K562 (cell line): ENCODE data around the gene STEAP1B. TPM values are rescaled to one million over a fixed set of nuclear protein-coding genes. Genes with fewer than 3 reads are reported as not detected.

Experiments
- ATAC-seq: fragments of 200-7000 bp; cut with Tn5 transposase; 3 replicates; pipeline ENCODE4 v1.9.1; 2020; ENCODE audit warnings: moderate library complexity
- BruUV-seq: library from RNA; stranded (reverse); fragments of 400-500 nt; replicated peaks from 2 replicates; lab custom pipeline; 2021; lab: Mats Ljungman, UMichigan
- CTCF ChIA-PET: fragments of 300-600 bp; formaldehyde crosslinking; extraction: SDS; loops from one replicate; lab custom pipeline; 2021; ENCODE audit warnings: low intra/inter-chr PET ratio; lab: Yijun Ruan, JAX
- POLR2A ChIA-PET: fragments of 300-600, 350-650 bp; sonication (Branson Sonifier 250); formaldehyde crosslinking; extraction: SDS; loops from one replicate; lab custom pipeline; 2021; ENCODE audit warnings: antibody characterized with exemption, inconsistent platforms; lab: Yijun Ruan, JAX
- DNase-seq, 4 experiments: peaks; one replicate each; pipeline versions ENCODE4 v3.0.0 to v3.0.0-alpha.2; 2011 to 2018; ENCODE audit warnings: low spot score in 3 of 4, mixed read lengths in 3 of 4; ENCODE audit errors: extremely low read depth in 1 of 4
- FAIRE-seq: peaks from 2 replicates; lab custom pipeline; 2011; peaks lifted over from hg19 to GRCh38; lab: Jason Lieb, UNC
- H2AFZ ChIP-seq: 2 replicates; pipeline ENCODE4 v1.6.0; 2011; ENCODE audit warnings: low read depth, low read length, control low read depth, inconsistent platforms
- H3K27ac ChIP-seq: fragments of 200-600 bp; 3 replicates; pipeline ENCODE4 v1.8.0; 2011; ENCODE audit warnings: low read depth, mild to moderate bottlenecking, control low read depth, inconsistent platforms, low read length, moderate library complexity, mixed read lengths; ENCODE audit errors: extremely low read depth
- H3K27me3 ChIP-seq, 2 experiments: fragments of 300-600 bp in 1 of 2; 2 replicates in 1 of 2; 3 replicates in 1 of 2; pipeline versions ENCODE4 v1.6.0 to v1.8.0; 2011; ENCODE audit warnings: inconsistent platforms in 2 of 2, low read length in 2 of 2, mild to moderate bottlenecking in 1 of 2, mixed read lengths in 1 of 2, moderate library complexity in 1 of 2; ENCODE audit not compliant: control insufficient read depth in 2 of 2, insufficient read depth in 2 of 2
- H3K36me3 ChIP-seq: fragments of 300-600 bp; 3 replicates; pipeline ENCODE4 v1.8.0; 2011; ENCODE audit warnings: mild to moderate bottlenecking, low read length, inconsistent platforms; ENCODE audit not compliant: control insufficient read depth, insufficient read depth
- H3K4me1 ChIP-seq, 2 experiments: fragments of 200-600 bp in 1 of 2; replicated peaks in 1 of 2; 2 replicates in 1 of 2; 3 replicates in 1 of 2; pipeline versions ENCODE4 v1.5.1 to v1.8.0; 2011; ENCODE audit warnings: inconsistent platforms in 2 of 2, low read length in 2 of 2, mild to moderate bottlenecking in 1 of 2, mixed read lengths in 1 of 2, moderate library complexity in 1 of 2; ENCODE audit not compliant: control insufficient read depth in 2 of 2, insufficient read depth in 2 of 2
- H3K4me2 ChIP-seq: 2 replicates; pipeline ENCODE4 v1.6.1; 2011; ENCODE audit warnings: low read length, control low read depth, inconsistent platforms, mixed read lengths; ENCODE audit not compliant: insufficient read depth
- H3K4me3 ChIP-seq: fragments of 200-600 bp; sonication (generic), shearing (Covaris generic); 2 replicates; pipeline ENCODE4 v1.5.1; 2016; ENCODE audit warnings: control low read depth, inconsistent platforms
- H3K79me2 ChIP-seq: fragments of 200-600 bp; 3 replicates; pipeline ENCODE4 v1.8.0; 2011; ENCODE audit warnings: low read length, inconsistent platforms; ENCODE audit not compliant: control insufficient read depth, insufficient read depth
- H3K9ac ChIP-seq, 2 experiments: 2 replicates each; pipeline versions ENCODE4 v1.6.0 to v1.6.1; 2011; ENCODE audit warnings: low read depth in 2 of 2, low read length in 2 of 2, control low read depth in 1 of 2, inconsistent platforms in 1 of 2, mild to moderate bottlenecking in 1 of 2, mixed read lengths in 1 of 2; ENCODE audit not compliant: insufficient read depth in 1 of 2
- H3K9me1 ChIP-seq: one replicate; pipeline ENCODE4 v1.6.0; 2011; ENCODE audit warnings: inconsistent platforms, mild to moderate bottlenecking, low read length, moderate library complexity; ENCODE audit not compliant: control insufficient read depth, insufficient read depth
- H3K9me3 ChIP-seq: replicated peaks from 2 replicates; pipeline ENCODE4 v1.5.1; 2011; ENCODE audit warnings: low read depth, low read length, inconsistent platforms; ENCODE audit not compliant: control insufficient read depth, insufficient read depth
- H4K20me1 ChIP-seq: replicated peaks from 2 replicates; pipeline ENCODE4 v1.6.1; 2011; ENCODE audit warnings: low read length, inconsistent platforms, mixed read lengths; ENCODE audit not compliant: control insufficient read depth, insufficient read depth
- BRF1 ChIP-seq: IDR thresholded peaks from 3 replicates; pipeline ENCODE4 v1.6.1; 2011; ENCODE audit warnings: borderline replicate concordance, mild to moderate bottlenecking; ENCODE audit not compliant: insufficient read length; ENCODE audit errors: extremely low read depth
- ELF4 ChIP-seq: fragments of 450-650 bp; formaldehyde crosslinking; IDR thresholded peaks from 2 replicates; pipeline ENCODE4 v1.4.0; 2022; ENCODE audit warnings: missing genetic modification characterization
- EWSR1 ChIP-seq: fragments of 450-650 bp; IDR thresholded peaks from 2 replicates; pipeline ENCODE4 v1.6.1; 2018; ENCODE audit warnings: borderline replicate concordance, mild to moderate bottlenecking, low read depth, moderate library complexity; ENCODE audit not compliant: partially characterized antibody
- HNRNPK ChIP-seq: fragments of 200-400 bp; formaldehyde crosslinking; IDR thresholded peaks from one replicate; pipeline ENCODE4 v1.6.1; 2018; ENCODE audit warnings: mild to moderate bottlenecking, low read depth, low read length; ENCODE audit not compliant: poor library complexity, severe bottlenecking
- MCM5 ChIP-seq: fragments of 450-650 bp; IDR thresholded peaks from 2 replicates; pipeline ENCODE4 v1.6.1; 2016; ENCODE audit warnings: low read depth
- NFXL1 ChIP-seq: fragments of 450-650 bp; formaldehyde crosslinking; IDR thresholded peaks from 2 replicates; pipeline ENCODE4 v1.4.0; 2021; ENCODE audit warnings: mild to moderate bottlenecking
- NR3C1 ChIP-seq: sonication (generic); formaldehyde crosslinking; IDR thresholded peaks from 2 replicates; pipeline ENCODE4 v1.8.1; 2022; ENCODE audit warnings: missing genetic modification reagents
- ZNF217 ChIP-seq: sonication (generic); formaldehyde crosslinking; IDR thresholded peaks from 2 replicates; pipeline ENCODE4 v1.8.0; 2022; ENCODE audit warnings: mild to moderate bottlenecking, missing genetic modification reagents
- ZNF224 ChIP-seq: sonication (generic); formaldehyde crosslinking; IDR thresholded peaks from 2 replicates; pipeline ENCODE4 v1.8.0; 2022; ENCODE audit warnings: mild to moderate bottlenecking, missing genetic modification reagents
- ZNF76 ChIP-seq: fragments of 250-450 bp; sonication (Bioruptor Pico); IDR thresholded peaks from 2 replicates; pipeline ENCODE4 v1.4.0; 2020; ENCODE audit warnings: mild to moderate bottlenecking, moderate library complexity, borderline replicate concordance
- whole genome bisulfite sequencing: fragments of 100-300 bp; shearing (Covaris generic); methylation state at CpG from one replicate; pipeline ENCODE4 v1.1.6; 2016; ENCODE audit warnings: low coverage, mixed read lengths; ENCODE audit not compliant: insufficient coverage; ENCODE audit errors: missing lambda C conversion rate; 5-methylcytosine and 5-hydroxymethylcytosine counted together
- in situ Hi-C: fragments of 300-500 bp; cut with MboI; formaldehyde crosslinking; loops from 4 replicates; pipeline ENCODE4 v1.15.0; 2018; ENCODE audit warnings: inconsistent platforms, mixed read lengths
- intact Hi-C: fragments of 100-400 bp; cut with micrococcal nuclease; formaldehyde crosslinking; loops from 2 replicates; pipeline ENCODE4 v1.14.2; 2022
- polyA plus RNA-seq, 8 experiments: library from polyadenylated mRNA; depleted of rRNA in 4 of 8; stranded (reverse) in 5 of 8; unstranded in 3 of 8; fragments of >200 nt; fragmentation: Nextera tagmentation in 2 of 8; fragmentation: Illumina TruSeq in 1 of 8; extraction: Ambion mirVana in 2 of 8; extraction: Trizol in 1 of 8; gene quantifications; 2 replicates each; pipeline versions ENCODE4 v1.2.1 to v1.2.3, GENCODE V29; 2011 to 2014; ENCODE audit warnings: inconsistent platforms in 1 of 8, missing spikeins in 1 of 8
- total RNA-seq, 7 experiments: library from RNA; depleted of rRNA in 6 of 7; stranded (reverse); fragments of >200 nt in 6 of 7; fragmentation: Illumina TruSeq in 2 of 7; extraction: Trizol in 2 of 7; gene quantifications; 2 replicates each; pipeline versions ENCODE4 v1.2.1 to v1.2.3, GENCODE V29; 2011 to 2021; ENCODE audit warnings: low replicate concordance in 1 of 7
- TF ChIP-seq, protein P1 (sequence below): fragments of 450-650 bp; IDR thresholded peaks from 2 replicates; pipeline ENCODE4 v1.6.1; 2017; ENCODE audit warnings: mild to moderate bottlenecking, moderate library complexity
- TF ChIP-seq, protein P2 (sequence below): fragments of 250-450 bp; sonication (Bioruptor Pico); IDR thresholded peaks from 2 replicates; pipeline ENCODE4 v1.9.0; 2021; ENCODE audit warnings: mild to moderate bottlenecking, inconsistent platforms
- TF ChIP-seq, protein P3 (sequence below): sonication (generic); formaldehyde crosslinking; IDR thresholded peaks from 2 replicates; pipeline ENCODE4 v1.8.0; 2022; ENCODE audit warnings: mild to moderate bottlenecking, missing genetic modification reagents

The STEAP1B gene
- total and polyA plus RNA-seq, 9 of the 15 experiments (the other 6 are each of a cell fraction or from before 2014, with no cell fraction given): 20.0 to 38.5 (median 30.6) TPM

DNA sequence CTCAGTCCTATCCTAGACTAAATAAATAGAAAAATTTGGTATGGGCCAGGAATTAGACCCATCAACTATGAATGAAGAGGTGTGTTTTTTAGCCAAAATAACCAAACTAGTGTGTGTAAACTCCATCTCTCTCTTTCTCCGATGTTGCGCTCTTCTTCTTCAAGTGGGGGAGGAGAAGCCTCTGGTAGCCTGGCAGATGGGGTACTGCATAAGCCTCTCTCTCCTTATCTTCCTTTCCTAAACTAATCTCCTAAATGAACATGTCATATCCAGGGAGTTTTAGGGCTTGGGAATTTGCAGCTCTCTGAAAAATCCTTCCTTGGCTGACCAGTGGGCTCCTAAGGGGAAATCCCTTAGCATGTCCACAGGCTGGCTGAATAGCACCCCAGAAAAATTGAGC lies 86.8 kb downstream of the STEAP1B start:
- Histone ChIP-seq H3K4me2 (no peak overlapping the region), H3K4me3 (no peak overlapping the region), H3K4me1 (no peaks in the 10 kb centered on the region), H3K9ac (no peak overlapping the region), H3K36me3 (no peaks in the 10 kb centered on the region; the same call in 2 of the 3 replicates), H3K27me3 (no peaks in the 10 kb centered on the region), H3K9me3 (no peaks in the 10 kb centered on the region), H3K27ac (no peak overlapping the region), H4K20me1 (no peaks in the 10 kb centered on the region), H2AFZ (no peak overlapping the region), H3K79me2 (no peaks in the 10 kb centered on the region), H3K9me1 (no peaks in the 10 kb centered on the region)
- FAIRE-seq (no peak), ATAC-seq (no peak), DNase-seq (no peak)
- no TSS peak for BruUV-seq
- ChIA-PET POLR2A (no interaction called here), CTCF (no interaction called here)
- TF ChIP-seq ZNF217 (CRISPR knock-in tag) (no peak), NR3C1 (CRISPR knock-in tag) (no peak), ZNF76 (no peak), NFXL1 (no peak), MCM5 (no peak), ELF4 (no peak), ZNF224 (CRISPR knock-in tag) (no peak), BRF1 (no peak), EWSR1 (no peak), HNRNPK (no peak)
- TF ChIP-seq, protein P1, sequence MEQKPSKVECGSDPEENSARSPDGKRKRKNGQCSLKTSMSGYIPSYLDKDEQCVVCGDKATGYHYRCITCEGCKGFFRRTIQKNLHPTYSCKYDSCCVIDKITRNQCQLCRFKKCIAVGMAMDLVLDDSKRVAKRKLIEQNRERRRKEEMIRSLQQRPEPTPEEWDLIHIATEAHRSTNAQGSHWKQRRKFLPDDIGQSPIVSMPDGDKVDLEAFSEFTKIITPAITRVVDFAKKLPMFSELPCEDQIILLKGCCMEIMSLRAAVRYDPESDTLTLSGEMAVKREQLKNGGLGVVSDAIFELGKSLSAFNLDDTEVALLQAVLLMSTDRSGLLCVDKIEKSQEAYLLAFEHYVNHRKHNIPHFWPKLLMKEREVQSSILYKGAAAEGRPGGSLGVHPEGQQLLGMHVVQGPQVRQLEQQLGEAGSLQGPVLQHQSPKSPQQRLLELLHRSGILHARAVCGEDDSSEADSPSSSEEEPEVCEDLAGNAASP: no peak
- TF ChIP-seq, protein P2, sequence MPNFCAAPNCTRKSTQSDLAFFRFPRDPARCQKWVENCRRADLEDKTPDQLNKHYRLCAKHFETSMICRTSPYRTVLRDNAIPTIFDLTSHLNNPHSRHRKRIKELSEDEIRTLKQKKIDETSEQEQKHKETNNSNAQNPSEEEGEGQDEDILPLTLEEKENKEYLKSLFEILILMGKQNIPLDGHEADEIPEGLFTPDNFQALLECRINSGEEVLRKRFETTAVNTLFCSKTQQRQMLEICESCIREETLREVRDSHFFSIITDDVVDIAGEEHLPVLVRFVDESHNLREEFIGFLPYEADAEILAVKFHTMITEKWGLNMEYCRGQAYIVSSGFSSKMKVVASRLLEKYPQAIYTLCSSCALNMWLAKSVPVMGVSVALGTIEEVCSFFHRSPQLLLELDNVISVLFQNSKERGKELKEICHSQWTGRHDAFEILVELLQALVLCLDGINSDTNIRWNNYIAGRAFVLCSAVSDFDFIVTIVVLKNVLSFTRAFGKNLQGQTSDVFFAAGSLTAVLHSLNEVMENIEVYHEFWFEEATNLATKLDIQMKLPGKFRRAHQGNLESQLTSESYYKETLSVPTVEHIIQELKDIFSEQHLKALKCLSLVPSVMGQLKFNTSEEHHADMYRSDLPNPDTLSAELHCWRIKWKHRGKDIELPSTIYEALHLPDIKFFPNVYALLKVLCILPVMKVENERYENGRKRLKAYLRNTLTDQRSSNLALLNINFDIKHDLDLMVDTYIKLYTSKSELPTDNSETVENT (CRISPR knock-in tag): no peak
- TF ChIP-seq, protein P3, sequence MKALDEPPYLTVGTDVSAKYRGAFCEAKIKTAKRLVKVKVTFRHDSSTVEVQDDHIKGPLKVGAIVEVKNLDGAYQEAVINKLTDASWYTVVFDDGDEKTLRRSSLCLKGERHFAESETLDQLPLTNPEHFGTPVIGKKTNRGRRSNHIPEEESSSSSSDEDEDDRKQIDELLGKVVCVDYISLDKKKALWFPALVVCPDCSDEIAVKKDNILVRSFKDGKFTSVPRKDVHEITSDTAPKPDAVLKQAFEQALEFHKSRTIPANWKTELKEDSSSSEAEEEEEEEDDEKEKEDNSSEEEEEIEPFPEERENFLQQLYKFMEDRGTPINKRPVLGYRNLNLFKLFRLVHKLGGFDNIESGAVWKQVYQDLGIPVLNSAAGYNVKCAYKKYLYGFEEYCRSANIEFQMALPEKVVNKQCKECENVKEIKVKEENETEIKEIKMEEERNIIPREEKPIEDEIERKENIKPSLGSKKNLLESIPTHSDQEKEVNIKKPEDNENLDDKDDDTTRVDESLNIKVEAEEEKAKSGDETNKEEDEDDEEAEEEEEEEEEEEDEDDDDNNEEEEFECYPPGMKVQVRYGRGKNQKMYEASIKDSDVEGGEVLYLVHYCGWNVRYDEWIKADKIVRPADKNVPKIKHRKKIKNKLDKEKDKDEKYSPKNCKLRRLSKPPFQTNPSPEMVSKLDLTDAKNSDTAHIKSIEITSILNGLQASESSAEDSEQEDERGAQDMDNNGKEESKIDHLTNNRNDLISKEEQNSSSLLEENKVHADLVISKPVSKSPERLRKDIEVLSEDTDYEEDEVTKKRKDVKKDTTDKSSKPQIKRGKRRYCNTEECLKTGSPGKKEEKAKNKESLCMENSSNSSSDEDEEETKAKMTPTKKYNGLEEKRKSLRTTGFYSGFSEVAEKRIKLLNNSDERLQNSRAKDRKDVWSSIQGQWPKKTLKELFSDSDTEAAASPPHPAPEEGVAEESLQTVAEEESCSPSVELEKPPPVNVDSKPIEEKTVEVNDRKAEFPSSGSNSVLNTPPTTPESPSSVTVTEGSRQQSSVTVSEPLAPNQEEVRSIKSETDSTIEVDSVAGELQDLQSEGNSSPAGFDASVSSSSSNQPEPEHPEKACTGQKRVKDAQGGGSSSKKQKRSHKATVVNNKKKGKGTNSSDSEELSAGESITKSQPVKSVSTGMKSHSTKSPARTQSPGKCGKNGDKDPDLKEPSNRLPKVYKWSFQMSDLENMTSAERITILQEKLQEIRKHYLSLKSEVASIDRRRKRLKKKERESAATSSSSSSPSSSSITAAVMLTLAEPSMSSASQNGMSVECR (CRISPR knock-in tag): no peak
- in situ Hi-C loops (no loop called here), intact Hi-C loops (no loop called here)
- no CpG with 5 or more reads among the region's 2 CpGs for WGBS
